ENCODE results near the gene DCP1B.

DNA sequence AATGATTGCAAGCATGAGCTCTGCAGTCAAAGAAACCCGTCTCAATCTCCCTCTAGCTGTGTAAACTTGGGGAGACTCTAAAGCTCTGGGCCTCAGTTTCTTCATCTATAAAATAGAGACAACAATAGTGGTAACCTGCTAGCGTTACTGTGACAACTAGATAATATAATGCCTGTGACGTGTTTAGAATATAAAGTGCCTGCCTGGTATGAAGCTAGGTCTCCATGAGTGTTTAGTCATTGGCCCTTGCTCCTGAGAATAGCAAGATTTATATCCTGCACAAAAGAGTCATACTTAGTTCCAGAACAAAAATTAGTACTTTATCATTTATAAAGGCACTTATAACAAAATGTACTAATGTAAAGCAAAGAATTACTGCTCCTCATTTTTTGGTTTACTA lies 8.8 kb upstream of the DCP1B start:
- TF ChIP-seq POLR2A (IDR thresholded peaks at IDR 0.05) (no peak), POLR2AphosphoS5 (IDR thresholded peaks at IDR 0.05; ENCODE audit: insufficient read depth in 1 of 2, low read depth in 1 of 2) (no peak)
- TF ChIP-seq, protein P1, sequence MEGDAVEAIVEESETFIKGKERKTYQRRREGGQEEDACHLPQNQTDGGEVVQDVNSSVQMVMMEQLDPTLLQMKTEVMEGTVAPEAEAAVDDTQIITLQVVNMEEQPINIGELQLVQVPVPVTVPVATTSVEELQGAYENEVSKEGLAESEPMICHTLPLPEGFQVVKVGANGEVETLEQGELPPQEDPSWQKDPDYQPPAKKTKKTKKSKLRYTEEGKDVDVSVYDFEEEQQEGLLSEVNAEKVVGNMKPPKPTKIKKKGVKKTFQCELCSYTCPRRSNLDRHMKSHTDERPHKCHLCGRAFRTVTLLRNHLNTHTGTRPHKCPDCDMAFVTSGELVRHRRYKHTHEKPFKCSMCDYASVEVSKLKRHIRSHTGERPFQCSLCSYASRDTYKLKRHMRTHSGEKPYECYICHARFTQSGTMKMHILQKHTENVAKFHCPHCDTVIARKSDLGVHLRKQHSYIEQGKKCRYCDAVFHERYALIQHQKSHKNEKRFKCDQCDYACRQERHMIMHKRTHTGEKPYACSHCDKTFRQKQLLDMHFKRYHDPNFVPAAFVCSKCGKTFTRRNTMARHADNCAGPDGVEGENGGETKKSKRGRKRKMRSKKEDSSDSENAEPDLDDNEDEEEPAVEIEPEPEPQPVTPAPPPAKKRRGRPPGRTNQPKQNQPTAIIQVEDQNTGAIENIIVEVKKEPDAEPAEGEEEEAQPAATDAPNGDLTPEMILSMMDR (IDR thresholded peaks at IDR 0.05): no peak
